Upper lobe of left lung (tissue), 6 donors: ENCODE data around the gene RFC1. TPM values are rescaled to one million over a fixed set of nuclear protein-coding genes. Genes with fewer than 3 reads are reported as not detected.
"Not testable (repeated sequence)": the region's sequence is repeated elsewhere in the genome, so short reads cannot be mapped to it uniquely, and the experiment has no call there.

Experiments
- ATAC-seq, 2 donors: fragments of 200-7000 bp; cut with Tn5 transposase; one replicate each; pipeline ENCODE4 v1.9.1; 2022; ENCODE audit warnings: mild to moderate bottlenecking in 2 of 2, moderate library complexity in 2 of 2; ENCODE audit not compliant: low FRiP score in 2 of 2
- DNase-seq, 2 donors: peaks; one replicate each; pipeline ENCODE4 v3.0.0-alpha.2; 2019 to 2020
- H3K27ac ChIP-seq, 4 donors: fragments of 200-600 bp; sonication (generic); one replicate each; pipeline ENCODE4 v1.5.1; 2016 to 2019
- H3K27me3 ChIP-seq, 4 donors: fragments of 200-600 bp; sonication (generic); one replicate each; pipeline ENCODE4 v1.5.1; 2017 to 2019
- H3K36me3 ChIP-seq, 4 donors: fragments of 200-600 bp; sonication (generic); one replicate each; pipeline ENCODE4 v1.5.1; 2016 to 2019
- H3K4me1 ChIP-seq, 4 donors: fragments of 200-600 bp; sonication (generic); one replicate each; pipeline ENCODE4 v1.5.1; 2018 to 2019
- H3K4me3 ChIP-seq, 4 donors: fragments of 200-600 bp; sonication (generic); one replicate each; pipeline ENCODE4 v1.5.1; 2017 to 2019; ENCODE audit warnings: mild to moderate bottlenecking in 2 of 4, moderate library complexity in 1 of 4
- H3K9me3 ChIP-seq, 4 donors: fragments of 200-600 bp; sonication (generic); one replicate each; pipeline ENCODE4 v1.5.1; 2018 to 2019
- CTCF ChIP-seq, 6 experiments: fragments of 450-650 bp in 4 of 6; fragments of 200-600 bp in 2 of 6; sonication (generic) in 2 of 6; IDR thresholded peaks; one replicate each; pipeline ENCODE4 v1.5.1; 2016 to 2019; ENCODE audit warnings: antibody characterized with exemption in 6 of 6
- EP300 ChIP-seq, 4 donors: sonication (generic); formaldehyde crosslinking; IDR thresholded peaks; one replicate each; pipeline ENCODE4 v1.5.1; 2017; ENCODE audit warnings: antibody characterized with exemption in 4 of 4, control low read depth in 2 of 4
- POLR2A ChIP-seq, 4 donors: fragments of 450-650 bp; IDR thresholded peaks; one replicate each; pipeline ENCODE4 v1.5.1; 2016 to 2017; ENCODE audit warnings: antibody characterized with exemption in 4 of 4, mild to moderate bottlenecking in 2 of 4
- POLR2AphosphoS5 ChIP-seq, 2 donors: sonication (generic); formaldehyde crosslinking; IDR thresholded peaks; one replicate each; pipeline ENCODE4 v1.5.1; 2017; ENCODE audit warnings: antibody characterized with exemption in 2 of 2
- WGBS, 2 donors: methylation state at CpG; one replicate each; pipeline ENCODE4 v1.1.5; 2017 to 2018; 5-methylcytosine and 5-hydroxymethylcytosine counted together
- total RNA-seq, 6 donors: library from RNA; depleted of rRNA in 4 of 6; stranded (reverse); fragments of >200 nt in 4 of 6; gene quantifications; one replicate each; pipeline versions ENCODE4 v1.1.0 to v1.2.1, GENCODE V29; 2016 to 2021
- donor health status: DM: no; HTN: no; CAD: no; lungs with moderate emphysema.
- donor health status: DM: no; HTN: yes; CAD: no; lungs with severe emphysema.

Gene RFC1
- total RNA-seq, 6 donors from 2014 or later: 33.0 to 127 (median 44.4) TPM

GRCh38 chr4:39303871-39304270, 62.3 kb downstream of the RFC1 start:
- Histone ChIP-seq H3K27me3 (no peaks in the 10 kb centered on the region), H3K4me1 (peaks cover 0 to 2% (median 0%) of the 10 kb centered on the region in 4 donors), H3K27ac (no peak overlapping the region), H3K36me3 (peaks cover 7 to 95% (median 56%) of the 10 kb centered on the region in 4 donors), H3K9me3 (no peaks in the 10 kb centered on the region), H3K4me3 (no peak overlapping the region)
- no peak for DNase-seq
- 92% methylated on average over 3 of the region's 3 CpGs for WGBS, 2 donors
- no peak for ATAC-seq
- TF ChIP-seq CTCF (IDR thresholded peaks at IDR 0.05) (no peak), POLR2A (IDR thresholded peaks at IDR 0.05) (no peak), EP300 (IDR thresholded peaks at IDR 0.05) (no peak), POLR2AphosphoS5 (IDR thresholded peaks at IDR 0.05) (no peak)

- 91 to 92% methylated on average over 1 of the region's 1 CpG for WGBS, 2 donors
- Histone ChIP-seq H3K27ac (no peak overlapping the region), H3K27me3 (no peaks in the 10 kb centered on the region), H3K36me3 (peaks cover 9 to 95% (median 52%) of the 10 kb centered on the region in 4 donors), H3K4me1 (no peaks in the 10 kb centered on the region), H3K9me3 (no peaks in the 10 kb centered on the region), H3K4me3 (no peak overlapping the region)
- ATAC-seq (no peak), DNase-seq (no peak)
- TF ChIP-seq CTCF (IDR thresholded peaks at IDR 0.05) (no peak), POLR2A (IDR thresholded peaks at IDR 0.05) (no peak), EP300 (IDR thresholded peaks at IDR 0.05) (no peak), POLR2AphosphoS5 (IDR thresholded peaks at IDR 0.05) (no peak)
Observed at GRCh38 chr4:39302901-39303300, 63.3 kb downstream of the RFC1 start.

GRCh38 chr4:39295784-39296183, 70.4 kb downstream of the RFC1 start:
- no peak for ATAC-seq
- no peak for DNase-seq
- Histone ChIP-seq H3K4me3 (no peak overlapping the region), H3K27ac (no peak overlapping the region), H3K36me3 (peaks cover 16 to 76% (median 49%) of the 10 kb centered on the region in 4 donors), H3K9me3 (no peaks in the 10 kb centered on the region), H3K27me3 (no peaks in the 10 kb centered on the region), H3K4me1 (no peaks in the 10 kb centered on the region)
- 97 to 99% methylated on average over 8 of the region's 8 CpGs for WGBS, 2 donors
- TF ChIP-seq POLR2AphosphoS5 (IDR thresholded peaks at IDR 0.05) (no peak), POLR2A (IDR thresholded peaks at IDR 0.05) (no peak), EP300 (IDR thresholded peaks at IDR 0.05) (no peak), CTCF (IDR thresholded peaks at IDR 0.05) (no peak)

GRCh38 chr4:39292433-39292832, 73.7 kb downstream of the RFC1 start:
- not testable (repeated sequence) for H3K4me3 ChIP-seq, H3K4me1 ChIP-seq, H3K27ac ChIP-seq, DNase-seq, H3K27me3 ChIP-seq, H3K9me3 ChIP-seq, ATAC-seq
- peaks cover 22 to 76% (median 58%) of the 10 kb centered on the region in 4 donors for H3K36me3 ChIP-seq
- WGBS, 2 donors: 93 to 96% methylated on average over 5 of the region's 5 CpGs

- TF ChIP-seq EP300 (IDR thresholded peaks at IDR 0.05) (no peak), CTCF (IDR thresholded peaks at IDR 0.05) (no peak), POLR2AphosphoS5 (IDR thresholded peaks at IDR 0.05) (no peak), POLR2A (IDR thresholded peaks at IDR 0.05) (no peak)
- peaks cover 22 to 84% (median 64%) of the 10 kb centered on the region in 4 donors for H3K36me3 ChIP-seq
- H3K4me3 ChIP-seq: no peak overlapping the region
- no peaks in the 10 kb centered on the region for H3K9me3 ChIP-seq
- H3K27ac ChIP-seq: no peak overlapping the region
- H3K4me1 ChIP-seq: no peaks in the 10 kb centered on the region
- 88 to 91% methylated on average over 2 of the region's 2 CpGs for WGBS, 2 donors
- no peaks in the 10 kb centered on the region for H3K27me3 ChIP-seq
- no peak for ATAC-seq
- DNase-seq: no peak
Observed at GRCh38 chr4:39291686-39292085, 74.5 kb downstream of the RFC1 start.
